Measurements from ENCODE around the gene BBOX1. TPM values are rescaled to one million over a fixed set of nuclear protein-coding genes. Genes with fewer than 3 reads are reported as not detected.

Gene BBOX1
- total RNA-seq, 1 donor from 2014 or later, result not detected

- H3K27ac Mint-ChIP-seq, result no peak overlapping the region
- no peak for DNase-seq (ENCODE audit: low spot score, unreplicated experiment)
- H3K4me3 Mint-ChIP-seq (ENCODE audit: low read depth), result no peak overlapping the region
- no peak for TF ChIP-seq CTCF (IDR thresholded peaks at IDR 0.05; ENCODE audit: unreplicated experiment)
- H3K4me1 Mint-ChIP-seq (ENCODE audit: low read depth), result peaks cover 7% of the 10 kb centered on the region
- H3K27me3 Mint-ChIP-seq, result peaks cover 11% of the 10 kb centered on the region
- H3K36me3 Mint-ChIP-seq (ENCODE audit: insufficient read depth), result peaks cover 2% of the 10 kb centered on the region
- no peaks in the 10 kb centered on the region for H3K9me3 Mint-ChIP-seq (ENCODE audit: low read depth)
Measured at GRCh38 chr11:27162237-27162636, 121.6 kb downstream of the BBOX1 start.

- DNase-seq (ENCODE audit: low spot score, unreplicated experiment), result no peak
- Mint-ChIP-seq H3K4me1 (ENCODE audit: low read depth) (peaks cover 5% of the 10 kb centered on the region), H3K27me3 (peaks cover 16% of the 10 kb centered on the region), H3K36me3 (ENCODE audit: insufficient read depth) (peaks cover 2% of the 10 kb centered on the region), H3K27ac (no peak overlapping the region), H3K9me3 (ENCODE audit: low read depth) (no peaks in the 10 kb centered on the region), H3K4me3 (ENCODE audit: low read depth) (no peak overlapping the region)
- TF ChIP-seq CTCF (IDR thresholded peaks at IDR 0.05; ENCODE audit: unreplicated experiment), result no peak
Measured at GRCh38 chr11:27166130-27166529, 125.5 kb downstream of the BBOX1 start.

- Mint-ChIP-seq H3K4me1 (ENCODE audit: low read depth) (peaks cover 21% of the 10 kb centered on the region), H3K9me3 (ENCODE audit: low read depth) (no peaks in the 10 kb centered on the region), H3K27ac (no peak overlapping the region), H3K36me3 (ENCODE audit: insufficient read depth) (peaks cover 5% of the 10 kb centered on the region), H3K4me3 (ENCODE audit: low read depth) (no peak overlapping the region), H3K27me3 (peaks cover 17% of the 10 kb centered on the region)
- no peak for DNase-seq (ENCODE audit: low spot score, unreplicated experiment)
- TF ChIP-seq CTCF (IDR thresholded peaks at IDR 0.05; ENCODE audit: unreplicated experiment), result no peak
Measured at GRCh38 chr11:27171376-27171958, 130.9 kb downstream of the BBOX1 start.

- no peak for DNase-seq (ENCODE audit: low spot score, unreplicated experiment)
- Mint-ChIP-seq H3K4me3 (ENCODE audit: low read depth) (no peak overlapping the region), H3K9me3 (ENCODE audit: low read depth) (no peaks in the 10 kb centered on the region), H3K27me3 (peaks cover 14% of the 10 kb centered on the region), H3K36me3 (ENCODE audit: insufficient read depth) (peaks cover 5% of the 10 kb centered on the region), H3K4me1 (ENCODE audit: low read depth) (peaks cover 21% of the 10 kb centered on the region), H3K27ac (no peak overlapping the region)
- no peak for TF ChIP-seq CTCF (IDR thresholded peaks at IDR 0.05; ENCODE audit: unreplicated experiment)
Measured at GRCh38 chr11:27173545-27173944, 132.9 kb downstream of the BBOX1 start.

GRCh38 chr11:27174021-27174420 is 133.4 kb downstream of the BBOX1 start:
- no peak for DNase-seq (ENCODE audit: low spot score, unreplicated experiment)
- peaks cover 12% of the 10 kb centered on the region for H3K27me3 Mint-ChIP-seq
- H3K4me3 Mint-ChIP-seq (ENCODE audit: low read depth), result peak overlapping the region; percentile 11
- H3K4me1 Mint-ChIP-seq (ENCODE audit: low read depth), result peaks cover 21% of the 10 kb centered on the region
- no peaks in the 10 kb centered on the region for H3K9me3 Mint-ChIP-seq (ENCODE audit: low read depth)
- H3K36me3 Mint-ChIP-seq (ENCODE audit: insufficient read depth), result peaks cover 4% of the 10 kb centered on the region
- peak overlapping the region; percentile 56 for H3K27ac Mint-ChIP-seq
- TF ChIP-seq CTCF (IDR thresholded peaks at IDR 0.05; ENCODE audit: unreplicated experiment), result no peak

All from progenitor cell of endocrine pancreas (in vitro differentiated cells).